GM21825 (cell line): ENCODE results near the gene KCNQ1.

Source experiments
- ATAC-seq: cut with Tn5 transposase; IDR thresholded peaks from one replicate; pipeline ENCODE4 v1.9.1; 2021; ENCODE audit warnings: mild to moderate bottlenecking, moderate library complexity; ENCODE audit not compliant: unreplicated experiment

KCNQ1 gene

DNA sequence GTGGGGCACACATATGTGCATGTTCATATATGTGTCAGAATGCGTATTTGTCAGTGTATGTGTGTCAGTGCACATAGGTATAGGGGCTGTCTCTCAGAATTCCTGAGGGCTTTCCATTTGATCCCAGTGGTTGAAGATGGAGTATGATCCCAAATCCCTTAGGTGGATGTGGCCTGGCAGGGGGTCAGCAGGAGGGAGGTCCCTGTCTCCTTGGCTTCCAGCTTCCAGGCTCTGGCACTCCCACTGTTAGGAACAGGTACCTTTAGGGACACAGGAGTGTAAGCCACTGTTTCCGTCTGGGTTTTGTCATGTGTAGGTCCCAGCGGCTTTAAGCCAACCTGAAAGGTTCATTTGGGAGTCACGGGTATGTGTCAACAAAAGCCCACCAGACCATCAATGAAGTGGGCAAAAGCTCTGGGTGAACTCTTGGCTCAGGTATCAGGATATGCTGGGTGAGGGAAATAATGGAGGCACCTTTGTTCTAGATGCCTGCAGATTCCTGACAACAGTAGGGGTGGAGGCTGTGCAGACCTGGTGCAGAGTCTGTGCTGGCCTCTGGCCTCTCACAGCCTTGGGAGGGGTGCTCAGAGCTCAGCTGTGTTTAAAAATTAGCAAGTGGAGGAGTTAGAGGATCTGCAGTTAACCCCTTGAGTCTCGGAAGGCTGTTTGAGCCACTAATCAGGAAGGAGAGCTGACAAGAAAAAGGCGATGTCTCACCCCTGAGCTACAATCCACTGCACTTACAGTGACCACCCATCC, 246.0 kb downstream of the KCNQ1 start:
- ATAC-seq, result no peak

DNA sequence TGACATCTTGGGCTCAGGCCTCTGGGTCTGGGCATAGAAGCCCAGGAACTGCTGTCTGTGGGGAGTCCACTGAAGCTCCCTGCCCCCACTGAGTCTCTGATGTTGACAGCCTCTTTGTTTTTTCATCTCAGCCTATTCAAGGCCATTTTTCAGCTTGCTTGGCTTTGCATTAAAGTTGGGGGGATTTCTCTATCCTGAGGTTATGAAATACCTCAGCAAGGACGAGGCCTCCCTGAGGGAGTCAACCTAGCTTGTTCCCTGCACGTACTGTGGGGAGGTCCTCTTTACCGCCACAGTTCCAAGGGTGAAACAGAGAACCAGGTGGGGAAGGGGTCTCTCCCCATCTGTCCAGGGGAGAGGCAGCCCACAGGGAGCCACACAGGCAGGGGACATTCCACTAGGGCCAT, 246.6 kb downstream of the KCNQ1 start:
- ATAC-seq, result no peak

DNA sequence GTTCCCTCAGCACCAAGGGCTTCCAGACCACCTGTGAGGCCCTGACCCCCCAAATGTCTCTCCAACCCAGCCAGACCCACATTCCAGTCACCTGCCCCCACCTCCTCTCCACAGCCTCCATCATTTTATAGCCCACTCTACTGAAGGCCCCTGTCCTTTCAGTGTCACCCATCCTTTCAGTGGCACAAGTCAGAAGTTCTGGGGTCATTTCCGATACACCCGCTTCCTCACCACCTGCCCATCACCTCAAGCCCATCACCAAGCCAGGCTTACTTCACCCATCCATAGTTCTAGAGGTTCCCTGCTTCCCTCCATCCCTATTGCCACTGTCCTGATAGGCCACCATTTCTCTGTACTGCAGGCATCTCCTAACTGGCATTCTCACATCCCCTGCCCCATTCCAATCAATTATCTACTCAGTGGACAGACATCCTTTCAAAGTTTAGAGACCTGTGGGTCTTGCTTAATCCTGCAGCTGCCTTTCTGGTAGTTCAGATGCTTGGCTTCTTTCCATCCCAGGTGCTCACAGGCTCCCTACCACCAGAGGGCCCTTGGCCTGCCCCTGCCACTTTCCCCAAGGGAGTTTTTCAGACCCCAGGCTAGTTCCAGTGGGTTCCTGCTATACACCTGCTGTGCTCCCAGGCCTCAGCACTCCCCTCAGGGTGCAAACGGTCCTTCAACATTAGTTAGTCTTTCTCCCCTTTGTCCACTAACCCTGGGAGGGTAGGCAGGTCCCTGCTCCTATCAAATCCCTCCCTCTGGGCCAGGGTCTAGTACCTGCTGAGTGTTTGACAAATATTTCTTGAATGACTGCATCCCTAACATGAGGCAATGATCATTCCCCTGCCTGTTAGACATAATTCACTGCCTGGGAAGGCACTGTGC, 247.4 kb downstream of the KCNQ1 start:
- ATAC-seq, result no peak

DNA sequence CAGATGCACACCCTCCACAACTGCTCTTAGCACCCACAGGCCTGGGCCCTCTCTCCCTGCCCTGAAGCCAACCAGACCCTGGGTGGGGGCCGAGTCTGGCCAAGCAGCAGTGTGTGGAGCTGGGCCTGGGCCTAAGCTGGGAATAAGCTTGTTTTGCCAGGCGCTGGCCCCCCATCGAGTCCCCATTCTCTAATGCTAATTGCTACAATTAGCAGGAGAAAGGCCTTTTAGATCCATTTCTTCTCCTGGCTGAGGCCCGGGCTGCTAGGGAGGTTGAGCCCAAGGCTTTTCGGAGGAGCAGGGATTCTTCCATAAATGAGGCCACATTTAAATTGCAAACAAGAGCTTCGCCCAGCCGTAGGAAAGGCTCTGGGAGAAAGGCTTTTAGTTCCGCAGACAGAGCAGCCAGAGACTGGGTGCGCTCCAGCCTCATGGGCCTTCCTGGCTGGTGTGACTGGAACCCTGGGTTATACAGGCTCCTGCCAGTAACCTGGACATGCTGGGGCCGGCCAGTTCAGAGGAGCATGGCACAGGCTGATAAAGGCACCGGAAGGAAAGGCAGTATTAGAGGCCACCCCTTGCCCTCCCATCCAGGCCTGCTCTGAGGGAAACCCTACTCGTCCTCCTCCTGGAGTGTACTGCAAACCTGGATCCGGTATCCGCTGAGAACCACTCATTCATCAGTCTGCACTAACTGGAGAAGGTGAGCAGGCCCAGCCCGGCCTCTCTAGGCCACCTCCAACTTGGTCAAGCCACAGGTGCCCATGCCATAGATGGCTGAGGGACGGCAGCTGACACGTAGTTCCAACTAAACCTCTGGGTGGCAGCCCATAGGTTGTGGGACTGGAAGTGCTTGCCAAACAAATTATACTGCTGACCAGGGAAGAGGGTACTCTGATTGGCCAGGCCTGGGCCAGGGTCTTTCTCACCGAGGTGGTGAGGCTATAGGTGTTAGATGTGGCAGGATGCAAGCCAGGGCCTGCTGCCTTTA, 248.8 kb downstream of the KCNQ1 start:
- no peak for ATAC-seq

DNA sequence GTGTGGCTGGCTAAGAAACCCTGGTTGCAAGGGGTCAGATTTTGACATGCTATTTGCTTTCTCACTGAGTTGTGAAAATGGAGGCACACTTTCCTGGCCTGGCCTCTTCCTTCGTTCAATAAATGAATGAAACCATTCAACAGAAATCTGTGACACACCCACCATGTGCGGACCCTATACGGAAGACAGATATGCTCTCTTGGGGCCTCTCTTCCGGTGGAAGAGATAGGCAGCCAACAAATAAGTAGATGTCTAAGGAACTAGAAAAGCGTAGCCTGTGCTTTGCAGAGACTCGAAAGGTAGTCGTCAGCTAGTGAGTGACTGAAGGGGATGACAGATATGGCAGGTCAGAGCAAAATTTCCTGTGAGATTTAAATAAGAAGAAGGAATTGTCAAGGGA, 249.7 kb downstream of the KCNQ1 start:
- no peak for ATAC-seq

DNA sequence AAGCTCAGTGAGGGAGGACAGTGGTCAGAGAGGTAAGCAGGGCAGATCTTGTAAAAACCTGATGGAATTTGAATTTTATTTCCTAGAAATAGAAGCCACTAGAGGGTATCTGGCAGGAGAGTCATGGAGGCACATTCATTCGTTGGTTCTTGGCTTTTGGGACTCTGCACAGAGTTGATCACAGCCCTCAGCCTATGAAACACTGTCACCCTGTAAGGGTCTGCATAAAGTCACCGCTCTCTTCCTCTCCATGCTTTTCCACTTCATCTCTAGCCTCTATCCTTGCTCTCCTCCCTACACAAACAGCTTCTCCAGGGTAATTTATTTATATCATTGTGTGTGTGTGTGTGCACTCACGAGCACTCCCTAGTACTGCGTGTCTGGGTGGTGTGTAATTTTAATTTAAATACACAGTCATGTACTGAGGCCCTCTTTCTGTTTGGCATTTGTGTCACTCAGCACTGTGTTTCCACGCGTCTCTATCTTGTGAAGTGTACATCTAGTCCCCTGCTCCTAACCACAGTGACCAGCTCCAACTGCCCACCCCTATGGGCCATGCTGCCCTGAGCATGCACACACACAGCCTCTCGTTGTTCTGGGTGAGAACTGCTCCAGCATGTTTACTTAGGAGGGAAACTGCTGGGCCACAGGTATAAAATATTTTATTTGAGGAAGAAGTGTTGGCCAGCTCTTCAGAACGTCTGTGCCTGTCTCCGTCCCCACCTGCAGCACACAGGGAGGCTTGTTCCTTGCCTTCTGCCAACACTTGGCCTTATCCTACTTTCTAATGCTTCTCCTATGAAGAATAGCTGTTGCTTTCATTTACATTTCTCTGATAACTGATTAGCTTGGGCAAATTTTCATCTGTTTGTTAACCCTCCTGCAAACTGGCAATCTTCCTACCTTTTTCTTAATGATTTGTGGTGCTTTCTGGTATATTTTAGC, 250.5 kb downstream of the KCNQ1 start:
- no peak for ATAC-seq

DNA sequence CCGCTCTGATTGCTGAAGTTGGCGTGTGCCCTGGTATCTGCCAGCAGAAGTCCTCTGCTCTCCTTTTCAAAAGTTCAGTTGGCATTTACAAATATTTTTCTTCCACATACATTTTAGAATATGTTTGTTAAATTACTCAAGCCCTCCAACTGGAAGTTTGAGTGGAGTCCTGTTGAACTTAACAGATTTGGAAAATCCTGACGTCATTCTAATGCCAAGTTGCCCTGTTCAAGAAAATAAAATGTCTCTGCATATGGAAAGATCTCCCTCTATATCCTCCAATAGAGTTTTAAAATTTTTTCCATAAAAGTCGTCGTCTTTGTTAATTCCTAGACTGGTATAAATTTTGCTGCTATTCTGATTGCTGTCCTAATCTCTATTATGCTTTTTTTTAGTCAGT, 251.6 kb downstream of the KCNQ1 start:
- ATAC-seq, result no peak

DNA sequence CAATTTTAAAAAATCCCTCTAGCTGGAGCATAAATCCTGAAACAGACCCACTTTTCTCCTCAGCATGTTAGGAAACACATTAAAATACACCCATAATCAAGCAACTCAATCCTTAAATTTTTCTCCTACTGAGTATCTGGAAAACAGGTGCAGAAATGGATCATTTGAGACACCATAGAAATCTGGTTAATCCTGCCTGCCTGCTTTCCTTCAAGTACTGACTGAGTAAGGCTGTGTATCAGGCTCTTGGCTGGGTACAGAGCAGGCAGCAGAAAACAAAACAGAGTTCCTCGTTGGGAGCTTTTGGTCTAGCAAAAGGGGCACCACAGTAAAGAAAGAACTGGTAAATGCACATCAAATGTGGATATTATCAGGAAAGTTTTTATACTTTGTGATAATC, 253.1 kb downstream of the KCNQ1 start:
- ATAC-seq, result no peak

DNA sequence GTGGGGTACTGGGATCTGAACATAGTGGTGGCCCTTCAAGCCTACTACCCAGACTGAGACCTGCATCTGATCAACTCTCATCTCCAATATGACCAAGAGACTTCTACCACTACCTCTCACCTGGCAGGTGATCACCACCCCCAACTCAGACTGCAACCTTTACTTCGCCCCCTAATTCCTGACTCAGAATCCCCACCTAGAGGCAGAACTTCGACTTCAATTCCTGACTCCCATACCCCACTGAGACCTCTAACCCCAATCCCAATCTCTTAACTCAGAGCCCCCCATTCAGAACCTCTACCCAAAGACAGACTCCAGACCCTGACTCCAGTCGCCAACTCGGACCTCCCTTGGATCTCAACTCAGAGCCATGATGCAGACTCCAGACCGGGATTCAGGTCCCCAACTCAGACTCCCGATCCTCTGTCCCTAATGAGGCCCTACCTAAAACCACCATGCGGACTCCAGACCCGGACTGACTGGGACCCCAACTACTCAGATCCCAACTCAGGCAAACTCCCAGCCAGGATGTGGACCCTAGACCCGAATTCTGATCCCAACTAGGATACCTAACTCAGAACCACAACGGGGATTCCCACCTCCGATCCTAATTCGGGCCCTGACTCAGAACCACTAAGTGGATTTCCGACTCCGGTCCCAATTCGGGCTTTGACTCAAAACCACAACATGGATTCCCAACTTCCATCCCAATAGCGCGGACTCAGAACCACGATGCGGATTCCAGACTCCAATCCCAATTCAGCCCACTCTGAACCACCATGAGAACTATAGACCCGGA, 253.8 kb downstream of the KCNQ1 start:
- no peak for ATAC-seq

DNA sequence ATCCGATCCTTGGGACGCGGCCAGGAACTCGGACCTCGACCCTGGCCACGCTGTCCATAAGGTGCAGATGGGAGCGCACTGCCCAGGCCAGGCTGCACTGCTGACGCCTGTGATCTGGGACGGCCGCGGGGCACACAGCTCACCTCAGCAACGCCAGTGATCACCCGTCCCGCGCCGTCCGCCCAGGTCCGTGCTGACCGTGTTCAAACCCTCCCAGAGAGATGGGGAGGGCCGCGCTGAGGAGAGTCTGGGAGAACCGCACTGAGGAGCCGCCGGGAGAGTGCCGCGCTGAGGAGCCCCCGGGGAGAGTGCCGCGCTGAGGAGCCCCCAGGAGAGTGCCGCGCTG, 254.3 kb downstream of the KCNQ1 start:
- ATAC-seq, result peak; percentile 4

DNA sequence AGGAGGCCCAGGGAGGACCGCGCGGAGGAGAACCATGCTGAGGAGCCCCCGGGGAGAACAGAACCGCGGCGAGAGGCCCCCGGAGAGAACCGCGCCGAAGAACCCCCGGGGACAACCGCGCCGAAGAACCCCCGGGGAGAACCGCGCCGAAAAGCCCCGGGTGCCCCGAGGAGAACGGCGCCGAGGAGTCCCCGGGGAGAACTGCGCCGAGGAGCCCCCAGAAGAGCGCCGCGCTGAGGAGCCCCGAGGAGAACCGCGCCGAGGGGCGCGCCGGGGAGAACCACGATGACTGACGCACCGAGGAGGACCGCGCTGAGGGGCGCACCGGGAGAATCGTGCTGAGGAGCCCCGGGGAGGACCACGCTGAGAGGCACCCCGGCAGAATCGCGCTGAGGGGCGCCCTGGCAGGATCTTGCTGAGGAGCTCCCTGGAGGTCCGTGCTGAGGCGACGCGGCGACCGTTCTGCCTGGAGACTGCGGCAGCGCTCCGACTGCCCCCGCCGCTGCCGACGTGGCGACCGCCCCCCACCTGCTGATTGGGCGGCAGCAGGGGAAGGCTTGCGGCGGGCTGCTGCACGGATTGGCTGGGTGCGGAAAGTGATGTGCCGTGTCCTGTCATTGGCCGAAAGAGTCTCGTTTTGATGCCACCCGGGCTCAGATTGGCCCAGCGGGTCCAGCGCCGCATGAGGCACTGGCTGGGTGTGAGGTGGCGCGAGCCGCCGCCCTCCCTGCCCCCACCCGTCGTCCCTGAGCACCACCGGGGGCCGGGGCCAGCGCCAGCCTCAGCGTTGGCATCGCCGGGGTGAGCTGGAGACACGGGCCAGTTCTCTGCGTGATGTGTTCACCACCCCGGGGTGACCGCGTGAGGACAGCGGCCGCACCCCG, 255.0 kb downstream of the KCNQ1 start, which contains the start of gene KCNQ1OT1:
Gene KCNQ1OT1, minus strand, starts transcription at position 464 of the 884 bp plus-strand sequence.
- ATAC-seq, result peak; percentile 87

DNA sequence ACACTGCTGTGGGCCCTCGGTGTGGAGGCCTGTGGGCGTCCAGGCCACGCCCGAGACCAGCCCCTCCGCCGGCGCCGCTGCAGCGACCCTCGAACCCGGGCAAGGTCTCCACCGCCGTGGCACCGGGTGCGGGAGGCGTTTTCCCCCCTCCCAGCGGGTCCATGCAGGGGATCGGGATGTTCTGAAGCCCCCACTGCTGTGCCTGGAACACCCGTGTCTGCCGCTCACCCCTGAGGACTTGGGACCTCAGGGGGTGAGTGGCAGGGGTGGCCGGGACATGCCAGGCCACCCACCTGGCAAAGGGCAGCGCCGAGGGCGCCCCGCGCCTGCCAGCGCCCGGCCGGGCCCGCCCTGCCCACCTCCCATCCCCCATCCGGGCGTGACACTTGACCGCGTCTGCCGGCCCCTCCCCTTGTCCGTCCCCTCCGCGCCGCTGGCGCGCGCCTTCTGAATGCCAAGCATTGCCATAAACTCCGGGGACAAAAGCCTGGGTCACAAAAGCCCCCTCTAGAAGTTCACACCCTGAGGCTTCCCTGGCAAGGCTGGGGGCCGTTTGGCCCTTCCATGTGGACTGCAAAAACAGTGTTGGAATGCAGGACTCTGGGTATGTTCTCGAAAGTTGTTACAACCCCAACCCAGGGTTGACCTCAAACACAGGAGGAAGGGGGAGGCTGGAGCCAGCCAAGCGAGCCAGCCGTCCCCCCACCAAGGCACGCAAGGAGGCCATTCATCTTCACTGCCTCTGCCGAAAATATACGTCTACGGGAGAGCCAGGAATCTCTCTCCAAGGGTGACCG, 255.8 kb downstream of the KCNQ1 start:
- no peak for ATAC-seq

DNA sequence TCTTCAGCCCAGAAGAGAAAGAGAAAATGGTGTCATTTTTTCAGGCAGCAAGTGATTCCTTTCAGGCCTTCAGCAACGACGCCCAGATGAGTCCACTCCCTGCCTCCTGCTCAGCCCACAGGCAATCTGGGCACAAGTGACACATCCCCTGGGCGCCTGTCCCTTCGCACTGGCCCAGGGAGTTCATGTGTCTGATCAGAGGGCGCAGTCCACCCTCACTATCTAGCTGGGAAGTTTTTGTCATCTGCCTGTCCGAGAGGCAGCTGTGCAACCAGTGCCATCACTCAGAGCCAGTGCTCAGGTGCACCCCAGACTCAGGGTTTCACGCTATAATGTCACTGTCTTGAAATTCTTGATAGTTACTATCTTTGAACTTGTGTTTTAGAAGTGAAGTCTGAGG, 256.4 kb downstream of the KCNQ1 start:
- ATAC-seq, result no peak

DNA sequence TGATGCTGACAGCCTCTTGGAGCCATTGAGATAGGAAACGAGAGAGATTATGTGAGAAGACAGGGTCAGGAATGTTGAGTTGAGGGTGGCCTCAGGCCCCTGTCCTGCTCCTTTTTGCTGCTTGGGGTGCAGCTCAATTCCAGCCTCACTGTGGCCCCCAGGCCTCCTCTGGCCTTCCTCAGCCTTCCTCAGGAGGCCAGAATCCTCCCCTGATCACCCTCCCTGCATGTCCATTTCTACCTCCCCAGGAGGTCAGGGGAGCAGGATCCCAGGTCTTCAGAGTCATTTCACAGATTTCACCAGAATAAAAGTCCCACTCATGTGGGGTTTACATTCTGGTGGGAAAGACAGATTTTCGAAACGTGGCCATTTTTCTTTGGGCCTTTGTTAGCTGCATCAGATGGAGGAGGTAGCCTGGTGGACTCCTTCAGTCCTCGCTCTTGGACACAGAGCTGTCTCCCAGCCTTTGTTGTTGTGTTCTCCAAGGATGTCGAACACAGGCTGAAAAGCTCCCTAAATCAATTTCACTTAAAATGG, 257.2 kb downstream of the KCNQ1 start:
- ATAC-seq, result no peak

DNA sequence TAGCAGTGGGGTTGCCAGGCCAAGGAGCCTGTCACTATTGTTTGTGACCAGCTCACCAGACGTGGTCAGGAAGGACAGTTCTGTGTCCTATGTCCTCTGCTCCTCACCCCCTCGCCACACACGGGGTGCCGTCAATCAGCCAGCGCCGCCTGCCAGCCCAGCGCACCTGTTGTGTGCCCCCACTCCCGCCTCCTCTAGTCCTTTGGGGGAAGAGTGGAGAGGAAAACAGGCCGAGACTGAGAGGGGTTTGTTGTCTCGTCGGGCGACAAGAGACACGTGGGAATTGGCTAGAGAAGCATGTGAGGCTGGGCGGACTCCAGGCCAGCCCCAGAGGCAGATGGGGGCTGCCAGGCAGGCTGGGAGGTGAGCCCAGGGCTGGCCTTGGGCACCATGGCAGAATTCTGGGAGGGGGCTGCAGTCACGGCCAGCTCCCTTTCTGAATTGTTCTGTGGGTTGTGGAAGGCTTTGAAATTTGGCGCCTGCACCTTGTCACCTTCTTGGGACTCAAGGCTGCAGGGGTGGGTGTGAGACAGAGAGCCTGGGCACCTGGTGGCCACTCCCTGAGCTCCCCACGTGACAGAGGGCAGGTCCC, 258.1 kb downstream of the KCNQ1 start:
- ATAC-seq, result no peak

DNA sequence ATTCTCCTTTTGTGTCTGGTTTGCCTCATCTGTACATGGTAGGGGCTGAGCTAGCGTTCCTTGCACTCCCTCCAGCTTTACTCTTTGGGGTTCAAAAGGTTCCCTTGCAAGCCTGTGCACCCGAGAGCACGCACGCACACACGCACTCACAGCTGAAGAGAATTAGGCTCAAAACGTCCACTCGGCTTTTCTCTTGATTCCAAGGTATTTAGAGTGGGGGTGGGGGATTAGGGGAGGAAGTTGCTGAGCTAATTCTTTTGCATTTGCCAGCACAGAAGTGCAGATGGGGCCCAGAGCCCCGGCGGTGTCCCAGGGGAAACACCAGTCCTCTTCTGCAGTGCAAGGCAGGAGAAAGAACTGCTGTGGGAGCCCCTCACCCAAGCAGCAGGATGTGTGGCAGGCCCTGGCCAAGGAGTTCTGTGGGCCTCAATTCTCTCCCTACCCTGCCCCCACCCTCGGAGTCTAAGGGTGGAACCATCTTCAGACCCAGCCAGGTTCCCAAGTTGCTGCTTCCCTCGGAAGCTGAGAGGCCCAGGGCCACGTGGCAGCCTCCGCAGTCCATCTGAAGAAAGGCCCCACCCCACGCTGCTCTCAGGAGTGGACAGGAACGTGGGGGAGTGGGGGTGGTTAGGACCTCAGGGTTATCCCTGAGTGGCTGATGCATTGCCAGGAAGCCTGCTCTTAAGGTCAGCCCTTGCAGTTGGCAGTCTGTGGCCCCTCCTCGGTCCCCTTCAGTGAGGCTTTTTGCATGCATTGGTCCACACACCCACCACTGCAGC, 258.7 kb downstream of the KCNQ1 start:
- no peak for ATAC-seq
